Adrenal gland (tissue), 5 donors: ENCODE results near the gene ACTR3.

Source experiments
- POLR2A ChIP-seq, 2 donors: fragments of 450-650 bp; IDR thresholded peaks; one replicate each; pipeline ENCODE4 v1.6.1; 2017; ENCODE audit warnings: antibody characterized with exemption in 2 of 2, mild to moderate bottlenecking in 2 of 2, moderate library complexity in 1 of 2
- TF ChIP-seq, protein P1 (sequence below), 6 experiments: fragments of 450-650 bp in 4 of 6; fragments of 200-600 bp in 2 of 6; sonication (generic) in 1 of 6; IDR thresholded peaks; 1 replicate in 5 of 6; 2 replicates in 1 of 6; pipeline versions ENCODE4 v1.5.1 to v1.8.0; 2016 to 2021; ENCODE audit warnings: antibody characterized with exemption in 6 of 6, mild to moderate bottlenecking in 2 of 6, moderate library complexity in 1 of 6
- donor health status: DM: no; HTN: no; CAD: no.

DNA sequence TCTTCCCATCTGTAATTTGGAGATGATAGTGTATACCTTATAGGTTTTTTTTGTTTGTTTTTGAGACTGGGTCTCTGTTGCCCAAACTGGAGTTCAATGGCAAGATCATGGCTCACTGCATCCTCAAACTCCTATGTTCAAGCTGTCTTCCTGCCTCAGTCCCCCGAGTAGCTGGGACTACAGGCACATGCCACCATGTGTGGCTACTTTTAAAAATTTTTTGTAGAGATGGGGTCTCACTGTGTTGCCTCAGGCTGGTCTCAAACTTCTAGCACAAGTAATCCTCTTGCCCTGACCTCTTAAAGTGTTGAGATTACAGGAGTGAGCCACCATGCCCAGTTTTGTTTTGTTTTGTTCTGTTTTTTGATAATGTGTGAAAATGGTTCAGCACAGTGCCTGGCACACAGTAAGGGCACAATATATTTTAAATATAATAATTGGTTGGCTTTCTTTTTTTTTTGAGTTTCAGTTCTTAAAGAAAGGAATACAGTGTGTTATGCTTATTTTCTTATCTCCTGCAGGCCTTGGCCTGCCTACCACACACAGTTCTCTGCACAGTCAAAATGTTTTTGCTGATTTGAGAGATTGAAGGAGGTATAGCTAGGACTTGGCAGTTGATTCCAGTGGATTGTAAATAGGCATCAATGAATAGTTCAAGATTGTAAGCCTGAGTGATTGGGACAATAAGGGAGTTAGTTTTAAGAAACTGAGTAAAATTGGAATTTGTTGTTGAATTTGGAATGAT lies 6.1 kb downstream of the ACTR3 start:
- no peak for TF ChIP-seq POLR2A (IDR thresholded peaks at IDR 0.05)
- TF ChIP-seq, protein P1, sequence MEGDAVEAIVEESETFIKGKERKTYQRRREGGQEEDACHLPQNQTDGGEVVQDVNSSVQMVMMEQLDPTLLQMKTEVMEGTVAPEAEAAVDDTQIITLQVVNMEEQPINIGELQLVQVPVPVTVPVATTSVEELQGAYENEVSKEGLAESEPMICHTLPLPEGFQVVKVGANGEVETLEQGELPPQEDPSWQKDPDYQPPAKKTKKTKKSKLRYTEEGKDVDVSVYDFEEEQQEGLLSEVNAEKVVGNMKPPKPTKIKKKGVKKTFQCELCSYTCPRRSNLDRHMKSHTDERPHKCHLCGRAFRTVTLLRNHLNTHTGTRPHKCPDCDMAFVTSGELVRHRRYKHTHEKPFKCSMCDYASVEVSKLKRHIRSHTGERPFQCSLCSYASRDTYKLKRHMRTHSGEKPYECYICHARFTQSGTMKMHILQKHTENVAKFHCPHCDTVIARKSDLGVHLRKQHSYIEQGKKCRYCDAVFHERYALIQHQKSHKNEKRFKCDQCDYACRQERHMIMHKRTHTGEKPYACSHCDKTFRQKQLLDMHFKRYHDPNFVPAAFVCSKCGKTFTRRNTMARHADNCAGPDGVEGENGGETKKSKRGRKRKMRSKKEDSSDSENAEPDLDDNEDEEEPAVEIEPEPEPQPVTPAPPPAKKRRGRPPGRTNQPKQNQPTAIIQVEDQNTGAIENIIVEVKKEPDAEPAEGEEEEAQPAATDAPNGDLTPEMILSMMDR (IDR thresholded peaks at IDR 0.05), result no peak
